Measurements from ENCODE around the gene B4GALT5.
"Not testable (repeated sequence)": the region's sequence is repeated elsewhere in the genome, so short reads cannot be mapped to it uniquely, and the experiment has no call there.

The B4GALT5 gene

GRCh38 chr20:49614338-49615050, 99.2 kb downstream of the B4GALT5 start:
- no peak overlapping the region for H3K4me3 ChIP-seq (ENCODE audit: low read depth, low read length)
- DNase-seq (ENCODE audit: low read depth): no peak
- TF ChIP-seq, protein P1, sequence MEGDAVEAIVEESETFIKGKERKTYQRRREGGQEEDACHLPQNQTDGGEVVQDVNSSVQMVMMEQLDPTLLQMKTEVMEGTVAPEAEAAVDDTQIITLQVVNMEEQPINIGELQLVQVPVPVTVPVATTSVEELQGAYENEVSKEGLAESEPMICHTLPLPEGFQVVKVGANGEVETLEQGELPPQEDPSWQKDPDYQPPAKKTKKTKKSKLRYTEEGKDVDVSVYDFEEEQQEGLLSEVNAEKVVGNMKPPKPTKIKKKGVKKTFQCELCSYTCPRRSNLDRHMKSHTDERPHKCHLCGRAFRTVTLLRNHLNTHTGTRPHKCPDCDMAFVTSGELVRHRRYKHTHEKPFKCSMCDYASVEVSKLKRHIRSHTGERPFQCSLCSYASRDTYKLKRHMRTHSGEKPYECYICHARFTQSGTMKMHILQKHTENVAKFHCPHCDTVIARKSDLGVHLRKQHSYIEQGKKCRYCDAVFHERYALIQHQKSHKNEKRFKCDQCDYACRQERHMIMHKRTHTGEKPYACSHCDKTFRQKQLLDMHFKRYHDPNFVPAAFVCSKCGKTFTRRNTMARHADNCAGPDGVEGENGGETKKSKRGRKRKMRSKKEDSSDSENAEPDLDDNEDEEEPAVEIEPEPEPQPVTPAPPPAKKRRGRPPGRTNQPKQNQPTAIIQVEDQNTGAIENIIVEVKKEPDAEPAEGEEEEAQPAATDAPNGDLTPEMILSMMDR (IDR thresholded peaks at IDR 0.05; ENCODE audit: insufficient read depth, low read depth, low read length, missing control alignments): no peak

- no peak overlapping the region for H3K4me3 ChIP-seq (ENCODE audit: low read depth, low read length)
- DNase-seq (ENCODE audit: low read depth): no peak
- TF ChIP-seq, protein P1 (IDR thresholded peaks at IDR 0.05; ENCODE audit: insufficient read depth, low read depth, low read length, missing control alignments): no peak
Observed at GRCh38 chr20:49612127-49612738, 101.4 kb downstream of the B4GALT5 start.

GRCh38 chr20:49611539-49612126, 102.0 kb downstream of the B4GALT5 start:
- peak overlapping the region; percentile 43 for H3K4me3 ChIP-seq (ENCODE audit: low read depth, low read length)
- DNase-seq (ENCODE audit: low read depth): not testable (repeated sequence)

DNA sequence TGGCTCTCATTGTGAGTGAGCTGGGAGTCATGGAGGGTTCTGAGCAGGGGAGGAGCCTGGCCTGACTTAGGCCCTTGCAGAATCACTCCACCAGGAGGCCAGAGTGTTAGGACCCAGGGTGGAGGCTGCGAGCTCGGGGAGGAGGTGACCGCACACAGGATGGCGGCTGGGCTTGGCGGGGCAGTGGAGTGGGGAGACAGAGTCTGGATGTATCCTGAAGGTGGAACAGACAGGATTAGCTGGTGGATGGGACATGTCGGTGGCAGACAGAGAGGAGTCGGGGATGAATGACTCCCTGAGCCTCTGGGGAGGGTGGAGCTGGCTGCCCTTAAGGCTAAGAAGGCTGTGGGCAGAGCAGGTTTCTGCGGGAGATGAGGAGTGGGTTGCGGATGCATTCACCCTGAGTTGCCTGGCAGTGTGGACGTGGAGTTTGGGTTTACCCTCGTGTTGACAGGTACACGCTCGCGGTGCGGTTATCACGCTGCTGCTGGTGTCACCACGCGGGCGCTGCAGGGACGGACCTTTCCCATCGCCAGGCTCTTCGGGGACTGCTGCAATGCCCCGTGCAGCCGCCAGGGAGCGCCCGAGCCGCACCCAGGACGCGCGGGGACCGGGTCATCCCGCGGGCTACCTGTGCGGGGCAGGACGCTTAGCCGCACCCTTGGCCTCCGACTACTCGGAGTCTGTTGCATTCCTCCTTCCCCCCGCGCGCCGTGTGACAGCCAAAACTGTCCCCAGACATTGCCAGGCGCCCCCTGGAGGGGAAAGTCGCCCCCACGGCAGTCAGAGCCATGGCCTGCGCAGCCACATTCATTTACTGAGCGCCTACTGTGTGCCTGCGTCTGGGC, 102.8 kb downstream of the B4GALT5 start:
- peak; percentile 91 for DNase-seq (ENCODE audit: low read depth)
- H3K4me3 ChIP-seq (ENCODE audit: low read depth, low read length): peak overlapping the region; percentile 43
- TF ChIP-seq, protein P1 (IDR thresholded peaks at IDR 0.05; ENCODE audit: insufficient read depth, low read depth, low read length, missing control alignments): peak; percentile 99

DNA sequence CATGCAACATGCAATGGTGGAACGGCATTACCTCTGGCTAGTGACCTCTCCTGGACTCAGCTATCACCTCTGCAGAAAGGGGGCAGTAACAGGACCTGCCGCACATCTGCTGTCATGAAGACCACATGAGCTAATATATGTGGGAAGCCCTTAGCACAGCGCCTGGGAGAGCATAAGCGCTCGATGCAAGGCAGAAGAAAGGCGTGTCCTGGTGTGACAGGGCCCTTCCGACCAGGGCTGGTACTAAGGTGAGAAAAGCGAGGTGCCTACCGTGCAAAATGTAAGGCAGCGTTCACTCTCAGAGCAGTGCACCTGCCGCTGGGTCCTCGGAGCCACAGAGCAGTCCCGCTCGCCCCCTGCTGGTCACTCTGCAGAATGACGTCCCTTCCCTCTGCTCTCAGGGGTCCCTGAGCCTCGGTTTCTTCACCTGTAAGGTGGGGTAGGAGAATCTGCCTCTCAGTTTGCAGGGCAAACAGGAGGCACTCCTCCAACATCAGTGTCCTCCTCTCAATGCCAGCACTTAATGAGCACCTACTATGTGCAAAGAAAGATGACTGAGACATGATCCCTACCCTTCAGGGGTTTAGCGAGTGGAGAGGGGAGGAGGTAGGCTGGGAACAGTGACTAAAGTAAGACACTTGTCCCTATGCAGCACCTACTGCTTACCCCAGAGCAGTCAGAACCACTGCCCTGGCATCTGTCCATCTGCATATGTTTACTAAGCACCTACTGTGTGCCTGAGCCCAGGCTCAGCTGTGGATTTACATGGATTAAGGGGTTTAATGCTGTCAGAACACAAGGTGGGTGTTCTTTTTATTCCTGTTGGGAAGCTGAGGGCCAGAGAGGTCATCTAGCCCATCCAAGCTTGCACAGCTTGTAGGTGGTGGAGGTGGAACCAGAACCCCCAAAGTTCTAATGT, 104.7 kb downstream of the B4GALT5 start:
- H3K4me3 ChIP-seq (ENCODE audit: low read depth, low read length): no peak overlapping the region
- peak; percentile 81 for DNase-seq (ENCODE audit: low read depth)
- TF ChIP-seq, protein P1 (IDR thresholded peaks at IDR 0.05; ENCODE audit: insufficient read depth, low read depth, low read length, missing control alignments): peak; percentile 99

GRCh38 chr20:49607568-49607967, 106.1 kb downstream of the B4GALT5 start:
- no peak overlapping the region for H3K4me3 ChIP-seq (ENCODE audit: low read depth, low read length)
- TF ChIP-seq, protein P1 (IDR thresholded peaks at IDR 0.05; ENCODE audit: insufficient read depth, low read depth, low read length, missing control alignments): no peak
- no peak for DNase-seq (ENCODE audit: low read depth)

Measured in GM12865 (cell line).